H9 (cell line): ENCODE results near the gene RASSF5. TPM values are rescaled to one million over a fixed set of nuclear protein-coding genes. Genes with fewer than 3 reads are reported as not detected.

ENCODE experiments used
- DNase-seq: peaks from one replicate; pipeline ENCODE4 v3.0.0-alpha.2; 2017
- H2AFZ ChIP-seq: one replicate; pipeline ENCODE4 v1.6.1; 2013; ENCODE audit warnings: mild to moderate bottlenecking, low read length, control low read depth, moderate library complexity
- H2AK5ac ChIP-seq: 2 replicates; pipeline ENCODE4 v1.6.1; 2013; ENCODE audit warnings: low read length, control low read depth, mixed read lengths; ENCODE audit not compliant: insufficient read length
- H2BK120ac ChIP-seq: one replicate; pipeline ENCODE4 v1.6.1; 2013; ENCODE audit warnings: low read depth, mild to moderate bottlenecking, low read length, control low read depth, inconsistent platforms; ENCODE audit not compliant: poor library complexity, severe bottlenecking
- H2BK12ac ChIP-seq: 2 replicates; pipeline ENCODE4 v1.6.1; 2013; ENCODE audit warnings: low read length, control low read depth, mixed read lengths, low read depth; ENCODE audit not compliant: insufficient read length
- H2BK15ac ChIP-seq: 2 replicates; pipeline ENCODE4 v1.6.1; 2013; ENCODE audit warnings: low read depth, low read length, control low read depth
- H2BK20ac ChIP-seq: one replicate; pipeline ENCODE4 v1.6.1; 2013; ENCODE audit warnings: low read depth, mild to moderate bottlenecking, low read length, control low read depth, inconsistent platforms; ENCODE audit not compliant: poor library complexity, severe bottlenecking
- H2BK5ac ChIP-seq: 2 replicates; pipeline ENCODE4 v1.6.1; 2013; ENCODE audit warnings: low read length, control low read depth, mixed read lengths; ENCODE audit not compliant: insufficient read length
- H3K14ac ChIP-seq: 2 replicates; pipeline ENCODE4 v1.6.1; 2013; ENCODE audit warnings: low read length, control low read depth; ENCODE audit not compliant: insufficient read depth
- H3K18ac ChIP-seq: 2 replicates; pipeline ENCODE4 v1.6.1; 2013; ENCODE audit warnings: low read depth, mild to moderate bottlenecking, mixed read lengths, low read length, control low read depth; ENCODE audit not compliant: insufficient read length
- H3K23ac ChIP-seq: 2 replicates; pipeline ENCODE4 v1.6.1; 2013; ENCODE audit warnings: low read length, control low read depth, mixed read lengths, low read depth; ENCODE audit not compliant: insufficient read length
- H3K23me2 ChIP-seq: 2 replicates; pipeline ENCODE4 v1.6.1; 2013; ENCODE audit warnings: low read depth, mild to moderate bottlenecking, mixed read lengths, low read length, control low read depth; ENCODE audit not compliant: insufficient read length, poor library complexity, severe bottlenecking
- H3K27ac ChIP-seq: 2 replicates; pipeline ENCODE4 v1.5.1; 2013; ENCODE audit warnings: low read length, control low read depth, mixed read lengths, low read depth; ENCODE audit not compliant: insufficient read length
- H3K27me3 ChIP-seq: 2 replicates; pipeline ENCODE4 v1.6.1; 2013; ENCODE audit warnings: low read length, control low read depth, inconsistent platforms; ENCODE audit not compliant: insufficient read depth
- H3K4ac ChIP-seq: 2 replicates; pipeline ENCODE4 v1.6.1; 2013; ENCODE audit warnings: low read depth, mild to moderate bottlenecking, control low read depth, inconsistent platforms, low read length, moderate library complexity
- H3K4me1 ChIP-seq: 2 replicates; pipeline ENCODE4 v1.6.1; 2013; ENCODE audit warnings: low read length, control low read depth, inconsistent platforms; ENCODE audit not compliant: insufficient read depth
- H3K4me2 ChIP-seq: 2 replicates; pipeline ENCODE4 v1.6.1; 2013; ENCODE audit warnings: low read length, control low read depth, mixed read lengths; ENCODE audit not compliant: insufficient read length, insufficient read depth
- H3K56ac ChIP-seq: 2 replicates; pipeline ENCODE4 v1.6.1; 2013; ENCODE audit warnings: low read depth, mild to moderate bottlenecking, mixed read lengths, low read length, control low read depth; ENCODE audit not compliant: insufficient read length
- H3K79me1 ChIP-seq: 2 replicates; pipeline ENCODE4 v1.6.1; 2013; ENCODE audit warnings: low read depth, mild to moderate bottlenecking, moderate library complexity, low read length, control low read depth, inconsistent platforms; ENCODE audit not compliant: insufficient read depth, poor library complexity, severe bottlenecking
- H3K79me2 ChIP-seq: 2 replicates; pipeline ENCODE4 v1.6.1; 2013; ENCODE audit warnings: low read length, control low read depth, inconsistent platforms; ENCODE audit not compliant: insufficient read depth
- H3K9ac ChIP-seq: 2 replicates; pipeline ENCODE4 v1.6.1; 2013; ENCODE audit warnings: low read length, control low read depth, mixed read lengths; ENCODE audit not compliant: insufficient read length; ENCODE audit errors: extremely low read depth
- H3K9me3 ChIP-seq: one replicate; pipeline ENCODE4 v1.6.1; 2013; ENCODE audit warnings: low read depth, low read length, inconsistent platforms; ENCODE audit not compliant: control insufficient read depth
- H3T11ph ChIP-seq: one replicate; pipeline ENCODE4 v1.6.1; 2013; ENCODE audit warnings: mild to moderate bottlenecking, low read length, control low read depth, inconsistent platforms
- H4K20me1 ChIP-seq: one replicate; pipeline ENCODE4 v1.6.1; 2013; ENCODE audit not compliant: control insufficient read depth, insufficient read length, insufficient read depth
- H4K5ac ChIP-seq: 2 replicates; pipeline ENCODE4 v1.6.1; 2013; ENCODE audit warnings: low read depth, mild to moderate bottlenecking, mixed read lengths, low read length, control low read depth; ENCODE audit not compliant: insufficient read length
- H4K8ac ChIP-seq: replicated peaks from 2 replicates; pipeline ENCODE4 v1.6.1; 2013; ENCODE audit warnings: low read length, control low read depth, mixed read lengths, low read depth; ENCODE audit not compliant: insufficient read length
- H4K91ac ChIP-seq: 2 replicates; pipeline ENCODE4 v1.6.1; 2013; ENCODE audit warnings: low read depth, mild to moderate bottlenecking, moderate library complexity, mixed read lengths, low read length, control low read depth; ENCODE audit not compliant: insufficient read length
- H3K27ac Mint-ChIP-seq, 3 experiments: 2 replicates in 2 of 3; 3 replicates in 1 of 3; pipeline ENCODE4 v1.8.0; 2020 to 2021; ENCODE audit warnings: mixed read lengths in 3 of 3, mild to moderate bottlenecking in 1 of 3, moderate library complexity in 1 of 3
- H3K27me3 Mint-ChIP-seq: 2 replicates; pipeline ENCODE4 v1.8.0; 2021; ENCODE audit warnings: low read depth, mild to moderate bottlenecking, moderate library complexity, mixed read lengths
- H3K36me3 Mint-ChIP-seq, 3 experiments: 2 replicates in 2 of 3; 3 replicates in 1 of 3; pipeline ENCODE4 v1.8.0; 2020 to 2021; ENCODE audit warnings: low read depth in 3 of 3, mixed read lengths in 3 of 3; ENCODE audit not compliant: insufficient read depth in 1 of 3
- H3K4me1 Mint-ChIP-seq, 2 experiments: 2 replicates each; pipeline ENCODE4 v1.8.0; 2020; ENCODE audit warnings: mixed read lengths in 2 of 2
- H3K4me3 Mint-ChIP-seq, 2 experiments: 2 replicates in 1 of 2; 3 replicates in 1 of 2; pipeline ENCODE4 v1.8.0; 2020 to 2021; ENCODE audit warnings: mild to moderate bottlenecking in 2 of 2, mixed read lengths in 2 of 2, moderate library complexity in 1 of 2
- H3K9me3 Mint-ChIP-seq, 2 experiments: 2 replicates in 1 of 2; 3 replicates in 1 of 2; pipeline ENCODE4 v1.8.0; 2020; ENCODE audit warnings: mild to moderate bottlenecking in 2 of 2, mixed read lengths in 2 of 2, moderate library complexity in 1 of 2
- CTCF ChIP-seq: fragments of 200-600 bp; sonication (generic); conservative IDR thresholded peaks from 3 replicates; pipeline ENCODE4 v1.8.0; 2021; ENCODE audit warnings: antibody characterized with exemption, mild to moderate bottlenecking
- WGBS: extraction: QIAGEN DNeasy Blood & Tissue Kit; methylation state at CpG from one replicate; pipeline ENCODE4 v1.1.7; 2013; ENCODE audit warnings: missing lambda C conversion rate, low lambda C conversion rate, mixed read lengths; ENCODE audit not compliant: insufficient read length; ENCODE audit errors: extremely low coverage; 5-methylcytosine and 5-hydroxymethylcytosine counted together
- total RNA-seq: library from RNA; stranded (reverse); gene quantifications from 2 replicates; pipeline ENCODE4 v1.2.1, GENCODE V29; 2021

RASSF5 gene
- total RNA-seq, 1 experiment from 2014 or later, result 0.50 TPM

GRCh38 chr1:206469411-206469932 lies 37.9 kb upstream of the RASSF5 start:
- Histone ChIP-seq H3K27me3 (no peaks in the 10 kb centered on the region), H4K8ac (no peak overlapping the region), H3K4me1 (peaks cover 12% of the 10 kb centered on the region; the same call in 1 of the 2 replicates), H2BK15ac (no peak overlapping the region), H2AK5ac (no peak overlapping the region), H2AFZ (no peak overlapping the region), H3K9me3 (no peaks in the 10 kb centered on the region), H3K4ac (no peak overlapping the region), H2BK5ac (no peak overlapping the region), H3K23me2 (peaks cover 11% of the 10 kb centered on the region), H3K4me2 (peak overlapping the region; percentile 60), H3K14ac (no peak overlapping the region), H4K91ac (no peak overlapping the region), H2BK120ac (no peak overlapping the region), H3K79me1 (no peaks in the 10 kb centered on the region), H3K27ac (no peak overlapping the region), H4K5ac (no peak overlapping the region), H3K9ac (no peak overlapping the region), H2BK20ac (no peak overlapping the region), H3T11ph (no peak overlapping the region), H2BK12ac (no peak overlapping the region), H3K18ac (no peak overlapping the region), H4K20me1 (no peaks in the 10 kb centered on the region), H3K23ac (no peak overlapping the region), H3K56ac (no peak overlapping the region), H3K79me2 (no peaks in the 10 kb centered on the region)
- no CpG with 5 or more reads among the region's 2 CpGs for WGBS
- no peak for DNase-seq
- Mint-ChIP-seq H3K4me1 (peaks cover 66% of the 10 kb centered on the region in 2 experiments), H3K27me3 (peaks cover 31% of the 10 kb centered on the region), H3K27ac (no peak overlapping the region), H3K4me3 (peak overlapping the region; percentile 68 to 83; a peak in 1 of 5 replicates), H3K9me3 (no peaks in the 10 kb centered on the region), H3K36me3 (peaks cover 0 to 5% (median 4%) of the 10 kb centered on the region in 3 experiments; a peak in 5 of 7 replicates)
- no peak for TF ChIP-seq CTCF
